ENCODE results near the gene SMPD3.

Gene SMPD3

DNA sequence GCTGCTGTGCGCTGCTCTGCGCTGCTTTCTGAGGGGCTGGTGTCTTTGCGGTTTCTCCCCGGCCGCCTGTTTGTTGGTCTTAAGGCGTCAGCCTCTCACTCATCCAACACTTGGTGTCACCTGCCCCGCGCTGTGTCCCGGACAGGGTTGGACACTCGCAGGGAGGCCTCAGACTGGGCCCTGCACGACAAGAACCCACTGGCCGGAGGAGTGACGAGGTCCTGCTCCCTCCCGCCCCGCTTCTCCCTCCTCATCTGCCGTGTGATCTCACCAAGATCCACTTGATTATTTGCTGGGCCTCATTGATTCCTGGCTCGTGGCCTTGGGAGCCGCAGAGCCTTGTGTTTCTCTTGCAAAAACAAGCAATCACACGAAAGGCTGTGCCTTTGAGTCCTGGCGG is 80.9 kb downstream of the SMPD3 start:
- no peak for DNase-seq

DNA sequence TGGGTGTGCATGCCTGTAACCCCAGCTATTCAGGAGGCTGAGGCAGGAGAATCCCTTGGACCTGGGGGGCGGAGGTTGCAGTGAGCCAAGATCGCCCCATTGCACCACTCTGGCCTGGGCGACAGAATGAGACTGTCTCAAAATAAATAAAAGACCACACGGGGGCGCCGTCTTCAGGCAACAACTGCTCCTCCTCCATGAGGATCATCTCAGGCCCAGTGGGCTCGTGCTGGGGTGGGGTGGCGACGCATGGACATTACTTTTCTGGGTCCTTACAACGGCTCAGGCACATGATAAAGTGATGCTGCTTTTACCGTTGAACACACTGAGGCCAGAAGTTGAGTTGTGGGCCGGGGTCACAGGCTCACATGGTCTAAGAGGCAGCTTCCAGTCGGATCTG is 81.3 kb downstream of the SMPD3 start:
- DNase-seq: no peak

DNA sequence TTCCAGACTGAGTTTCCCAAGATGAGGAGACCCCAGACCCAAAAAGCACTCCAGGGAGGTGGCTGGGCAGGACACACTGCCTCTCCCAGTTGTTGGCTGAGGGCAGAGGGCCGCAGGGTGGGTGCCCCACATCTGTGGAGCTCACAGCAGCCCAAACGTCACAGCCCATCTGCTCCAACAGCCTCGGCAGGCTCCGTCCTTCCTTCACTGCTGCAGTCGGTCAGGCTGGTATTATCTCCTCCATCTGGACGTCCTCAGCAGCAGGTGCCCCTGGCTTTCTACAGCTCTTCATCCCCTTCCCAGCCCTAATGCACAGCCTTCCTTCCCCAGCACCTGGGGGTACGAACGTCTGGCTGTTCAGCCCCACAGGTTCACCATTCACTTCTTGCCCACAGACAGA is 82.2 kb downstream of the SMPD3 start:
- DNase-seq: no peak

DNA sequence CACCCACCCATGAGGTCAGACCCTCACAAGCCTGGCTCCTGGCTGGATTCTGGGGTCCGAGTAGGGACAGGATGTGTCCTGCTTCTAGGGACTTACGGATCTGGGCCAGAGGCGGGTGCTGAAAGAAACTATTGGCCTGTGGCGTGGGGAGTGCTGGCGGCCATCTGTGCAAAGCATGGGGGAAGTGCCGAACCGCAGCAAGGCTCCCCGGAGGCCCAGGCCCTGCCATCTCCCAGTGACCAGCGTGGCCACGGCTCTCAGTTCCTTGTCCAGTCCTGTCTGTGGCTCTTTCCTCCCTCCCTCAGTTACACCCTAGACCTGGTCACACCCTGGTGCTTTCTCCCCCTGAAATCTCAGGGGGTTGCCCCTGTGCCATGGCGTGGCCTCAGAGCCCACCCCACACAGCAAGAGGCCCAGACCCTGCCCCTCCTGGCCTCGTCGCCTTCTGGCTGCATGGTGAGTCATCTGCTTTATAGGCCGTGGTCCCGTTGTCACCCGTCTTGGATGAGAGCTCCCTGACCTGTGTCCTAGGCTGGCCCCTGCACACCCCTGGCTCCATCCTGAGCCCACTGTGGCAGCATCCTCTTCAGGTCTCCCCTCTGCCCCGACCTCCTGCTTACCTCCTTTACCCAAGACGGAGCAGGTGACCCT is 83.0 kb downstream of the SMPD3 start:
- DNase-seq: no peak

DNA sequence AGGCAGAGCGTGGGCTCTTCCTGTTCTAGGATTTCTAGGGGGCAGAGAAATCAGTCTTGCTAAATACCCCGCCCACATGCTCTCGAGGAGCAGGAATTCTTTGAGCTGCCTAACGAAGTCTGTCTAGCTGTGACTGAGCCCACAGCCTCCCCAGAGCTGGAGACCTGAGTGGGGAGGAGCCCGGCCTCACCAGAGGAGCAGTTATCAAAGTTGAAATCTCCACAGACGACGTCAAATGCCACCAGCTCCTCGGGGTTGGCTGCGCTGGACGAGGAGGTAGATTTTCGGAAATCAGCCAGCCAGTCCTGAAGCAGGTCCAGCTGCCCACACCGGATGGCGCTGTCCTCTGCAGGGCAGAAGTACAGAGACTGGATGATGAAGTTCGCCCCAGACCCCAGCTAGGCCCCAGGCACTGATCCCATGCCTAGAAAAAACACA is 83.7 kb downstream of the SMPD3 start:
- DNase-seq: no peak

DNA sequence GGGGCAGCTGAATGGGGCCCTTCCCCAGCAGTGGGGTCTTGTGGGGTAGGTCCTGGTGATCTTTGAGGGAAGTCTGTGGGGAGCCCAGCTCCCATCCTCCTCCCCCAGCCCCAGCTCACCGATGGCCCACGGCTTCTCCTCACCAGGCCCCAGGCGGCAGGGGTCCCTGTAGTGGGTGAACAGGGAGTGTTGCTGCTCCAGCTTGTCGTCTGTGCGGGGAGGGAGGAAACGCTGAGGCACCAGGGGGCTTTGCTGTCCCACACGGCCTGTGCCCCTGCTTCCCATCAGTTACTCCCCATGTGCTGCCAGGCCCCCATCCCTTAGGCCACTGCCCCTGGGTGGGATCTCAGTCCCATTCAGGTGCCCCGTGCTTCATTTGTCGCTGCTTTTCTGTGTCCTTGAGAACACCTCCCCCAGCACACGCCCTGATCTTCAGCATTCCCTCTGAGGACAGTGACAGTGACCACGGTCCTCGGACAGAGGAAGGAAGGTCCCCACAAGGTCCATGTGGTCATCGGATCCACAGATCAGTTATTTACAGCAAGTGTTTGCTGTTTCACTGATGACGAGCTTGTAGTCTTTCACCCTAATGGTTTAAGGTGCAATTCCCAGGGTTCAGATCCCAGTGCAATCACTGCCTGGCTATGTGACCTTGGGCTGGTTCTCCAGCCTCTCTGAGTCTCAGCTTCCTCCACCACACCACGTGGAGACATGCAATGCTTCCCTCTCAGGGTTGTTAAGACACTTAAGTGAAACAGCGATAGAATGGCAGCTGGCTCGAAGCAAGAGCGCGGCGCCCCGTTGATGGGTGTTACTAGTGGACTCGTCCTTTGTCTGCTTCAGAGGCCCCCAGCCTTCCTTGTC is 84.4 kb downstream of the SMPD3 start:
- DNase-seq: no peak

DNA sequence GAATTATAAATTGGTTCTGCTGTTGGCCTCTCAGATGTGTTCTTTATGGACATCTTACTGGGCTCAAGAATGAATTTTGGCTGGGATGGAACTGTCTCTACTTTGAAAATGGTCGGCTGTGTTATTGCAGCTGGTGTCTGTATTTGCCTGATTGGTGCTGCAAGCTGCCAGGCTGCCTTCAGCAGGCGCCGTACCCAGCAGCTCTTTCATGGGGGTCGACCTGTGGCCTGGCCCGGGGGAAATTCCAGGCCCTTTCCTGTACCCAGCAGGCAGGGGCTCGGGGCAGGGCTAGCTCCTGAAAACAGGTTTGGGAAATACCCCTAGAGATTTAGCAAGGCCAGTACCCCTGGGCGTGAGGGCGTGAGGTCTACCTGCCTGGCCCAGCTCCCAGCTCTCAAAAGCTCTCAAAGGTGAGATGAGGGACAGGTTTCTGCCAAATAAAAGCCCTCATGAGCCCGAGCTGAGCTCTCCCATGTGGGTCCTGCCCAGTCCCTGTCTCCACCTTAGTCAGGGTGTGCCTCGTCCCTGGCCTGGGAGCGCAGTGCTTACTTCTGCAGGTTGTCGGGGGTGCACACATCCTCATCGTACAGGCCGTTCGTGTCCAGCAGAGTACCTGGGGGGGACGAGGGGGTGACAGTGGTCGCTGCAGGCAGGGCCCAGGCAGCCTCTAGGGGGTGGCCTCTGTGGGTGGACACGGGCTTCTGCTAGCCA is 85.2 kb downstream of the SMPD3 start:
- no peak for DNase-seq

GRCh38 chr16:68362262-68362913 is 85.9 kb downstream of the SMPD3 start:
- DNase-seq: no peak

DNA sequence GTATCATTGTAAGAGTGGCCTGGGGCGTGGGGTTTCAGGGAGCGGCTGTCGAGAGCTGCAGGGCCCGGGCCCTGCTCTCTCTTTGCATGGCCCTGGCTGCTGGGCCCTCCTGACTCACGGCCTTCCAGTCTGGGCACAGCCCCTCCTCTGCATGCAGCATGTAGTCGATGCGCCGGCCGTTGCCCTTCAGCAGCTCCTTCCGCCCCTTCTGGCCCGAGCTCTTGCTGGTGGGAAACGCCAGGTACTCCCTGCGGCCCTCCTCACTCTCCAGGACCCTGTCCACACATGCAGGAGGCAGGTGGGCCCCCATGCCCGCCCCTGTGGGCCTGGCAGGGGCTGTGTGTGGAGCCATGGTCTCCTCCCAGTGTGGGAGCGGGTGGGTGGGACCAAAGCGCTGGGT is 86.8 kb downstream of the SMPD3 start:
- DNase-seq: no peak

- no peak for DNase-seq
These were observed 87.4 kb downstream of the SMPD3 start for GRCh38 chr16:68360956-68361355.

DNA sequence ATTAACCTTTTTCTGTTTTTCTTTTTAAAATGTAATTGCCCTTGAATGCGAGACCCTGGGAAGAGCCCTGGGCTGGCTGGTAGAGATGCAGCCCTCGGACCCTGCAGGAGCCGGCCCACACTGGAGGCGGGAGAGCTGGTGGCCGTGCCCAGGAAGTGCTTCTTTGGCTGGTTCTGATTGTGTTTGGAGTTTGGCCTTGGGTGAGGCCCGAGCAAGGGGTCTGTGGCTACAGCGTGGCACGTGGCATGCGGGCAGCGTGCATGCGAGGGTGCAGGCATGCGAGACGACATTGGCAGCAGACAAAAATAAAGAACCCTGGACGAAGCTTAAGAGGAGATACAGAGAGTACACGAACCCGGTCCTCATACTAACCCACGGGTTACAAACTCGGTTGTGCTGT is 87.8 kb downstream of the SMPD3 start:
- no peak for DNase-seq

DNA sequence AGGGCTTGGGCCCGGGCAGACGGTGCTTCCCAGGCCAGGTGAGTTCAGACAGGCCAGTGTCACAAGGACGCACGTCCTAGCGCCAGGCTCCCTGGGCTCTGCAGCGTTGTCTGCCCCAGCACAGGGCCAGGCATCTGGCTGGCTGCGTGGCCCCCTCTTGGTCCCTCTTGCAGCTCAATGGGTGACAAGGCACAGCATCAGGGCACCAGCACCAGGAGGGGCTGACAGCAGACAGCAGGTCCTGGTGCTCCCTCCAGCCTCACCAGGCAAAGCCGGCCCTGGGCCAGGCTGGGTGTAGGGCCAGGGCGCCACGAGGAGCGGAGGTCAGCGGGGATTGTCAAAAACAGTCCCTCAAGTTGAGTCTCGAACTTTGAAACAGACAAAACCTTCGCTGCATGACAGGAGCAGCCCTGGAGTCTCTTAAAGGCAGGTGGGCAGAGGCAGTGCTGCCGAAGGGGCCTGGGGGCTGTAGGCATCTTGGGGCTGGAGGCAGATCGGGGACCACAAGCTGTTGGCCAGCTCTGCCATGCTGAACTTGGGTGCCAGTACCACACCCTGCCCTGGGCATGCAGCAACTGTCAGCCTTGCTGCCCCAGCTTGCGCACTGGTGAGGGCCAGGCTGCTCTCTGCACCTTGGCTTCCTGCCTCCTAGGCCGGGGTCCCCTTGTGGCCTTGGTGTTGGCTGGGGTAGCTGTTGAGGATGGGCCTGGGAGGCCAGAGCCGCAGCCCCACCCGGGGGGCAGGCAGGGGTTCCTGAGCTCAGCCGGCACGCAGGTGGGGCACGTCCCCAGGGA is 88.7 kb downstream of the SMPD3 start:
- DNase-seq: no peak

GRCh38 chr16:68358951-68359350 is 89.4 kb downstream of the SMPD3 start:
- no peak for DNase-seq

DNA sequence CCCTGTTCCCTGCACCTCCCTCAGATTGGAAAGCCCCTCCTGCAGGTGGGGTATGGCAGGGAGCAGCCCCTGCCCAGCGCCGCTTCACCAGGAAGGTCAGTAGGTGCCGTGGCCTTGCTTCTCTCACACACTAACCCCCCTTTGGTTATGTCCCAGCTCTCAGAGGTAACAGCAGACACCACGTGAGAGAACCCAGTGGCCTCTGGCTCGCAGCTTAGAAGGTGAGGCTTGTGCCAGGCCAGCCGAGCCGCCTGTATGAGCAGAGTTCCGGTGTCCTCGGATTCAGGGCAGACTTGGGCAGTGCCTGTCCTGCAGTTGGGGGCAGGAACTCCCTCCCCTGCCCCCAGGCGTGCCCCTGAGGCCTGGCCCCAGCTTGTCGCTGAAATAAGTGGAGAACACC is 90.4 kb downstream of the SMPD3 start:
- DNase-seq: no peak

- DNase-seq: no peak
These were observed 90.8 kb downstream of the SMPD3 start for GRCh38 chr16:68357521-68357922.

DNA sequence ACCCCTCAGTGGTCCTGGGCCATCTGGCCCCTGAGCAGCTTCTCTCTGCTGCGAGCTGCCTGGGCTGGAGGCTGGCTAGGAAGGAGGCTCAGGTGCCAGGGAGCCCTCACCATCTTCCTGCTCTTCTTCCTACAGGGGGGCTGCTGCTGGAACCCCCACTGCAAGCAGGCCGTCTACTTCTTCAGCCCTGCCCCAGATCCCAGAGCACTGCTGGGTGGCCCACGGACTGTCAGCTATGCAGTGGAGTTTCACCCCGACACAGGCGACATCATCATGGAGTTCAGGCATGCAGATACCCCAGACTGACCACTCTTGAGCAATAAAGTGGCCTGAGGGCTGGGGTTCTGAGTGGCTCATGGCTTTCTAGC is 91.4 kb downstream of the SMPD3 start:
- DNase-seq: no peak

- DNase-seq: no peak
These were observed 91.9 kb downstream of the SMPD3 start for GRCh38 chr16:68356249-68356918.

- no peak for DNase-seq
These were observed 92.7 kb downstream of the SMPD3 start for GRCh38 chr16:68355447-68356248.

DNA sequence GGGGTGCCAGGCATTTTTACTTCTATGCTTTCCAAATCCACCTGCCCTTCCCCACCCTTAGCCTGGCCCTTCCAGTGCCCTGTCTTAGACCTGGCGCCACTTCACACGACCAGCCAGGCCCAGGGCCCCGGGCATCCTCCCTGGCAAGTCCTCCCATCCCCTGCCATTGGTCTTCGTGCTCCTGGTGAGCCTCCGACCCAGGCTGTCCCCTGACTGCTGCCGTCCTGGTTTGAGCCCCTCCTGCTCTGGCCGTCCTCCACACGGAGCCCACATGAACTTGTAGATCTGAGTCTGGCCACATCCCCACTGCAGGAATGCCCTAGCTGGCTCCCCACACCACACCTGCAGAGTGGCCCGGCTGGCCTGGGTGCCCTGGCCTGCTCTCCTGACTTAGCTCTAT is 93.5 kb downstream of the SMPD3 start:
- no peak for DNase-seq

DNA sequence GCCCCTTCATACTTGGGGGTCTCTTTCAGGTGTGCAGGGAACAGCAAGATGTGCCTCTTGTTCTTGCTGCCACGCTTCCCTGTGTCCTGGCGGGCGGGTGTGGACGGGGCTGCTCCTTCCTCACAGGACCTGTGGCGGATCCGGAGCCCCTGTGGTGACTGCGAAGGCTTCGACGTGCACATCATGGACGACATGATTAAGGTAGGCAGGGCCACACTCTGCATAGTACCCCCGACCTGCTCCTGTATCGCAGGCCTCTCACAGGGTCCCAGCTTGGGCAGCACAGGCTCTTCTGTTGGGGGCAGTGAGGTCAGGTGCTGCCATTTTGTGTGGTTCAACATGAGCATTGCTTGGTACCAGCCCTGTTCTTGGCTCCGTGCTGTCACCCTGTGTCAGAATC is 94.9 kb downstream of the SMPD3 start:
- no peak for DNase-seq

- no peak for DNase-seq
These were observed 96.3 kb downstream of the SMPD3 start for GRCh38 chr16:68351991-68352431.

All from NCI-H526 treated with DMSO at 0.1 percent for 48 hours (cell line).